Measurements from ENCODE around the gene SEC14L1.

The SEC14L1 gene

DNA sequence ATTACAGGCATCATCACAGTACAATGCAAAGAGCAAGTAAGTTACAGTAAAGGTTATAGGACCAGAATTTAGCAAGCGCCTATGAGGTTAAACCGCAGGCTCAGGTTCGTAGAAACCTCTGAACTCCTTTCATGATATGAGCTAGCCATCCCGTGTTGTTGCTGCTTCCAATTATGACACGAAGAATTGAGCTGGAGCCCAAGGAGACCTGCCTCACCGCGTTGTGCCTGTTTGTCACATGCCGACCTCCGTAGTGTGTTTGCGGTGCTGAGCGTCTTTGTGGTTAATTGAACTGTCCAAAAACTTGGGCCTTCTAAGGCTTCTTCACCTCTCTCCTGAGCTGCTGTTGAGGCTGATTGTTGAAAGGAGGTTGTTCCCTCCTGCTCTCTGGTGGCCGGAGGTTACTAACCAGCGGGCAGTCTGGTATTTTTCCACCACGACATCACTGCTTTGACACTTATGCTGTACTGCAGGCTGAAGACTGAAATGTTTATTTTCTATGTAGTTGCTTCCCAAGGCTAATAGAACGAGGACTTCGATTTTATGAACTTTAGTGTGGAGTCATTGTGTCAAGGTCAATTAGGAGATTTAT, 67.5 kb downstream of the SEC14L1 start:
- Histone ChIP-seq H3K9ac (no peak overlapping the region), H3K4me2 (no peak overlapping the region), H3K27ac (no peak overlapping the region), H3K4me1 (ENCODE audit: low read depth, poor library complexity, severe bottlenecking) (peaks cover 13% of the 10 kb centered on the region), H3K27me3 (ENCODE audit: insufficient read depth, low read depth) (no peaks in the 10 kb centered on the region), H2AFZ (ENCODE audit: low read depth) (no peak overlapping the region), H3K36me3 (ENCODE audit: insufficient read depth) (peaks cover 7% of the 10 kb centered on the region; the same call in 1 of the 2 replicates), H4K20me1 (ENCODE audit: insufficient read depth) (no peaks in the 10 kb centered on the region), H3K4me3 (IDR thresholded peaks at IDR 0.05; ENCODE audit: insufficient read depth, low read depth, low read length) (no peak overlapping the region), H3K79me2 (ENCODE audit: insufficient read depth, low read depth) (no peaks in the 10 kb centered on the region)
- TF ChIP-seq, protein P1, sequence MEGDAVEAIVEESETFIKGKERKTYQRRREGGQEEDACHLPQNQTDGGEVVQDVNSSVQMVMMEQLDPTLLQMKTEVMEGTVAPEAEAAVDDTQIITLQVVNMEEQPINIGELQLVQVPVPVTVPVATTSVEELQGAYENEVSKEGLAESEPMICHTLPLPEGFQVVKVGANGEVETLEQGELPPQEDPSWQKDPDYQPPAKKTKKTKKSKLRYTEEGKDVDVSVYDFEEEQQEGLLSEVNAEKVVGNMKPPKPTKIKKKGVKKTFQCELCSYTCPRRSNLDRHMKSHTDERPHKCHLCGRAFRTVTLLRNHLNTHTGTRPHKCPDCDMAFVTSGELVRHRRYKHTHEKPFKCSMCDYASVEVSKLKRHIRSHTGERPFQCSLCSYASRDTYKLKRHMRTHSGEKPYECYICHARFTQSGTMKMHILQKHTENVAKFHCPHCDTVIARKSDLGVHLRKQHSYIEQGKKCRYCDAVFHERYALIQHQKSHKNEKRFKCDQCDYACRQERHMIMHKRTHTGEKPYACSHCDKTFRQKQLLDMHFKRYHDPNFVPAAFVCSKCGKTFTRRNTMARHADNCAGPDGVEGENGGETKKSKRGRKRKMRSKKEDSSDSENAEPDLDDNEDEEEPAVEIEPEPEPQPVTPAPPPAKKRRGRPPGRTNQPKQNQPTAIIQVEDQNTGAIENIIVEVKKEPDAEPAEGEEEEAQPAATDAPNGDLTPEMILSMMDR (conservative IDR thresholded peaks at IDR 0.05; ENCODE audit: low read depth, low read length) = no peak

DNA sequence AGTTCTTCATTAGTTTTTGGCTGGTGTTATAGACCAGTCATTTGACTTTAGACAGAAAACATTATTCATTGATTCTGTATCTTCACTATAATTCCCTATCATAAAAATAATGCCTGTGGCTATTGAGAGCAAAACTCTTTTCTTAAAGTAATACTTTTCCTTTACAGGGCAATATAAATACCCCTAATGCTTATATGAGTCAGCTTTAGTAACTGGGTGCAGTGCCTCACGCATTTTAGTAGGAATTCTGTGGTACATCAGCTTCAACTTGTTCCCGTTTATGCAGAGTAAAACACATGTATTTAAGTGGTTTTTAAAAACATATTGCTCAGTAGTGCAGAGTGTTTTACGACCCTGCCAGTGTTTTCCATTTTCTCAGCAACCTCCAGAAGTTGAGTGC, 68.1 kb downstream of the SEC14L1 start:
- H3K4me2 ChIP-seq = no peak overlapping the region
- H3K9ac ChIP-seq = no peak overlapping the region
- no peaks in the 10 kb centered on the region for H3K27me3 ChIP-seq (ENCODE audit: insufficient read depth, low read depth)
- H3K27ac ChIP-seq = no peak overlapping the region
- H3K79me2 ChIP-seq (ENCODE audit: insufficient read depth, low read depth) = no peaks in the 10 kb centered on the region
- no peak overlapping the region for H3K4me3 ChIP-seq (IDR thresholded peaks at IDR 0.05; ENCODE audit: insufficient read depth, low read depth, low read length)
- peaks cover 7% of the 10 kb centered on the region; the same call in 1 of the 2 replicates for H3K36me3 ChIP-seq (ENCODE audit: insufficient read depth)
- no peaks in the 10 kb centered on the region for H4K20me1 ChIP-seq (ENCODE audit: insufficient read depth)
- H2AFZ ChIP-seq (ENCODE audit: low read depth) = no peak overlapping the region
- peaks cover 13% of the 10 kb centered on the region for H3K4me1 ChIP-seq (ENCODE audit: low read depth, poor library complexity, severe bottlenecking)
- TF ChIP-seq, protein P1 (conservative IDR thresholded peaks at IDR 0.05; ENCODE audit: low read depth, low read length) = no peak

DNA sequence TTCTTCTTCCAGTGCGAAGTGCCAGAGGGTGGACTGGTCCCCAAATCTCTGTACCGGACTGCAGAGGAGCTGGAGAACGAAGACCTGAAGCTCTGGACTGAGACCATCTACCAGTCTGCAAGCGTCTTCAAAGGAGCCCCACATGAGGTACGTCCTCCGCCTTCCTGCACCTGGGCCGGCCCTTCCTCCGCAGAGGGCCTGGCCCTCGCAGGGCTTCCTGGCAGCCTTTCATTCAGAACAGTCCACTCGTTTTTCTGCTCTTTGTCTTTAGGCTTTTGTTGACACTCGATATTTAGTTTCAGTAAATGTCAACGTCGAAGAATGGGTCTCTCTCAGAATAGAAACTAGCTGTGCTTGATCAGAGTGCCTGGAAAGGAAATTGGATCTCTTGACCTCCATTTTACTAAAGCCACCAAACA, 68.6 kb downstream of the SEC14L1 start:
- H3K27ac ChIP-seq = no peak overlapping the region
- H3K36me3 ChIP-seq (ENCODE audit: insufficient read depth) = peaks cover 7% of the 10 kb centered on the region; the same call in 1 of the 2 replicates
- H3K4me1 ChIP-seq (ENCODE audit: low read depth, poor library complexity, severe bottlenecking) = peaks cover 13% of the 10 kb centered on the region
- H4K20me1 ChIP-seq (ENCODE audit: insufficient read depth) = no peaks in the 10 kb centered on the region
- H3K9ac ChIP-seq = no peak overlapping the region
- no peak overlapping the region for H3K4me2 ChIP-seq
- H3K4me3 ChIP-seq (IDR thresholded peaks at IDR 0.05; ENCODE audit: insufficient read depth, low read depth, low read length) = no peak overlapping the region
- no peak overlapping the region for H2AFZ ChIP-seq (ENCODE audit: low read depth)
- no peaks in the 10 kb centered on the region for H3K27me3 ChIP-seq (ENCODE audit: insufficient read depth, low read depth)
- H3K79me2 ChIP-seq (ENCODE audit: insufficient read depth, low read depth) = no peaks in the 10 kb centered on the region
- TF ChIP-seq, protein P1 (conservative IDR thresholded peaks at IDR 0.05; ENCODE audit: low read depth, low read length) = no peak

DNA sequence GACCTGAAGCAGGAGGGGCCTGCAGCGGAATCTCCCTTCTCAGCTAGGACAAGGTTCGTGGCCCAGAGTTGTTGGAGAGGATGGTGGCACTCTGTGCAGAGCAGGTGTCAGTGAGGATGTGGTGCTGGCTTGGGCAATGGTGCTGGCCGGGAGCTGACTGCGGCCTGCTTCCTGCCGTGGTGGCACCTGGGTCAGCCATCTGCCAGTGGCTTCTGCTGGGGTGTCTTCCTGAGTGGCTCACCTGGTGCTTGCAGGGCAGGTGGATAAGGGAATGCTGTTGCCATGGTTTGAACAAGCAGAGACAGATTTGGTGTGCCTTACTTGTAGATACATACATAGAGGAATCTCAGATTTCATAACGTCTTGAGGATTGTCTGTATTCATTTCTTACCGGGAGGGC, 69.6 kb downstream of the SEC14L1 start:
- Histone ChIP-seq H3K79me2 (ENCODE audit: insufficient read depth, low read depth) (no peaks in the 10 kb centered on the region), H3K9ac (no peak overlapping the region), H3K36me3 (ENCODE audit: insufficient read depth) (peaks cover 7% of the 10 kb centered on the region; the same call in 1 of the 2 replicates)

More for the DNA sequence above, 69.6 kb downstream of the SEC14L1 start:
- H3K27me3 ChIP-seq (ENCODE audit: insufficient read depth, low read depth) = no peaks in the 10 kb centered on the region
- H4K20me1 ChIP-seq (ENCODE audit: insufficient read depth) = no peaks in the 10 kb centered on the region
- H3K4me1 ChIP-seq (ENCODE audit: low read depth, poor library complexity, severe bottlenecking) = peaks cover 13% of the 10 kb centered on the region
- no peak overlapping the region for H3K4me2 ChIP-seq
- TF ChIP-seq, protein P1 (conservative IDR thresholded peaks at IDR 0.05; ENCODE audit: low read depth, low read length) = no peak
- H3K4me3 ChIP-seq (IDR thresholded peaks at IDR 0.05; ENCODE audit: insufficient read depth, low read depth, low read length) = no peak overlapping the region
- no peak overlapping the region for H3K27ac ChIP-seq
- no peak overlapping the region for H2AFZ ChIP-seq (ENCODE audit: low read depth)
